HG03439 (cell line): ENCODE measurements around the gene PLAGL2.
"Not testable (repeated sequence)": the region's sequence is repeated elsewhere in the genome, so short reads cannot be mapped to it uniquely, and the experiment has no call there.

Source experiments
- ATAC-seq: cut with Tn5 transposase; IDR thresholded peaks from one replicate; pipeline ENCODE4 v1.9.1; 2021; ENCODE audit warnings: mild to moderate bottlenecking, moderate library complexity; ENCODE audit not compliant: unreplicated experiment

Gene PLAGL2

GRCh38 chr20:32207626-32208498, at the start of gene PLAGL2, which contains the start of gene POFUT1:
Gene PLAGL2, minus strand, starts transcription at chr20:32207743. Its CDS starts 5,565 bp downstream, at chr20:32202178.
Gene POFUT1, plus strand, starts transcription at chr20:32207880. Its CDS starts 62 bp downstream, at chr20:32207942.
- ATAC-seq = peak; percentile 87

GRCh38 chr20:32252189-32252588, 44.6 kb upstream of the PLAGL2 start:
- no peak for ATAC-seq

- ATAC-seq = no peak
Observed at GRCh38 chr20:32251470-32251869, 43.9 kb upstream of the PLAGL2 start.

GRCh38 chr20:32249030-32249738, 41.6 kb upstream of the PLAGL2 start:
- no peak for ATAC-seq

GRCh38 chr20:32248043-32248442, 40.5 kb upstream of the PLAGL2 start:
- ATAC-seq = no peak

GRCh38 chr20:32246208-32246607, 38.7 kb upstream of the PLAGL2 start:
- ATAC-seq = not testable (repeated sequence)

- ATAC-seq = no peak
Observed at GRCh38 chr20:32244959-32245358, 37.4 kb upstream of the PLAGL2 start.

GRCh38 chr20:32244150-32244823, 36.7 kb upstream of the PLAGL2 start:
- no peak for ATAC-seq

GRCh38 chr20:32241807-32242206, 34.3 kb upstream of the PLAGL2 start:
- no peak for ATAC-seq

- no peak for ATAC-seq
Observed at GRCh38 chr20:32240205-32240604, 32.7 kb upstream of the PLAGL2 start.

- ATAC-seq = no peak
Observed at GRCh38 chr20:32238483-32239425, 31.2 kb upstream of the PLAGL2 start.

- no peak for ATAC-seq
Observed at GRCh38 chr20:32237419-32237818, 29.9 kb upstream of the PLAGL2 start.

- no peak for ATAC-seq
Observed at GRCh38 chr20:32236819-32237218, 29.3 kb upstream of the PLAGL2 start.

- no peak for ATAC-seq
Observed at GRCh38 chr20:32236048-32236533, 28.5 kb upstream of the PLAGL2 start.

- ATAC-seq = no peak
Observed at GRCh38 chr20:32235331-32236047, 27.9 kb upstream of the PLAGL2 start.

- no peak for ATAC-seq
Observed at GRCh38 chr20:32234135-32234808, 26.7 kb upstream of the PLAGL2 start.

- no peak for ATAC-seq
Observed at GRCh38 chr20:32233286-32233685, 25.7 kb upstream of the PLAGL2 start.

GRCh38 chr20:32232326-32232886, 24.9 kb upstream of the PLAGL2 start:
- ATAC-seq = no peak

- ATAC-seq = no peak
Observed at GRCh38 chr20:32231847-32232246, 24.3 kb upstream of the PLAGL2 start.
